ENCODE data around the gene NIM1K.

DNA sequence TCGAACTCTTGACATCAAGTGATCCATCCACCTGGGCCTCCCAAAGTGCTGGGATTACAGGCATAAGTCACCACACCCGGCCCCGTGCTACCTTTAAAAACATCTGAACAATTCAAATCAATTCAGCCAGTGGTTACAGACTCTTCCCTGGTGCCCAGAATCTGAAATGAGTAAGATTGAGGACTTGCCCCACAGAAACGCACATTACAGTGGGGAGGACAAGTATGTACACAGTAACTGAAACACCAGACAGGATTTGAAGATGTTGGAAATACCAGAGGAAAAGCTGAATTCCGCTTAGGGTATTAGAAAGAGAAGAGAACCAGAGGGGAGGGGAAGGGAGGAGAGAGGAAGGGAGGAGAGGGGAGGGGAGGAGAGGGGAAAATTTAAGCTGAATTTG, 17.8 kb downstream of the NIM1K start:
- TF ChIP-seq, protein P1, sequence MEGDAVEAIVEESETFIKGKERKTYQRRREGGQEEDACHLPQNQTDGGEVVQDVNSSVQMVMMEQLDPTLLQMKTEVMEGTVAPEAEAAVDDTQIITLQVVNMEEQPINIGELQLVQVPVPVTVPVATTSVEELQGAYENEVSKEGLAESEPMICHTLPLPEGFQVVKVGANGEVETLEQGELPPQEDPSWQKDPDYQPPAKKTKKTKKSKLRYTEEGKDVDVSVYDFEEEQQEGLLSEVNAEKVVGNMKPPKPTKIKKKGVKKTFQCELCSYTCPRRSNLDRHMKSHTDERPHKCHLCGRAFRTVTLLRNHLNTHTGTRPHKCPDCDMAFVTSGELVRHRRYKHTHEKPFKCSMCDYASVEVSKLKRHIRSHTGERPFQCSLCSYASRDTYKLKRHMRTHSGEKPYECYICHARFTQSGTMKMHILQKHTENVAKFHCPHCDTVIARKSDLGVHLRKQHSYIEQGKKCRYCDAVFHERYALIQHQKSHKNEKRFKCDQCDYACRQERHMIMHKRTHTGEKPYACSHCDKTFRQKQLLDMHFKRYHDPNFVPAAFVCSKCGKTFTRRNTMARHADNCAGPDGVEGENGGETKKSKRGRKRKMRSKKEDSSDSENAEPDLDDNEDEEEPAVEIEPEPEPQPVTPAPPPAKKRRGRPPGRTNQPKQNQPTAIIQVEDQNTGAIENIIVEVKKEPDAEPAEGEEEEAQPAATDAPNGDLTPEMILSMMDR (conservative IDR thresholded peaks at IDR 0.05; ENCODE audit: low read depth, low read length): no peak
- TF ChIP-seq POLR2A (IDR thresholded peaks at IDR 0.05; ENCODE audit: low read depth, low read length): no peak
- no peak for TF ChIP-seq MAFK (IDR thresholded peaks at IDR 0.05; ENCODE audit: low read depth, low read length)
- TF ChIP-seq CEBPB (IDR thresholded peaks at IDR 0.05; ENCODE audit: low read depth, low read length): no peak
- no peak for TF ChIP-seq MXI1 (IDR thresholded peaks at IDR 0.05; ENCODE audit: borderline replicate concordance, low read depth, low read length)
- TF ChIP-seq CHD1 (IDR thresholded peaks at IDR 0.05; ENCODE audit: low read depth, low read length): no peak
- no peak for TF ChIP-seq RFX5 (IDR thresholded peaks at IDR 0.05; ENCODE audit: low read depth, low read length)

All from IMR-90 (cell line).